Mesothelial cell of epicardium (in vitro differentiated cells): Measurements from ENCODE around the gene TMTC1. TPM values are rescaled to one million over a fixed set of nuclear protein-coding genes. Genes with fewer than 3 reads are reported as not detected.
"Not testable (repeated sequence)": the region's sequence is repeated elsewhere in the genome, so short reads cannot be mapped to it uniquely, and the experiment has no call there.

Experiments used
- DNase-seq, 2 experiments: peaks; one replicate each; pipeline ENCODE4 v3.0.0; 2021; ENCODE audit warnings: low spot score in 2 of 2; ENCODE audit not compliant: unreplicated experiment in 2 of 2
- H3K27ac Mint-ChIP-seq: 2 replicates; pipeline ENCODE4 v1.8.0; 2021; ENCODE audit warnings: mixed read lengths
- H3K27me3 Mint-ChIP-seq: 2 replicates; pipeline ENCODE4 v1.8.0; 2021; ENCODE audit warnings: low read depth, mixed read lengths
- H3K36me3 Mint-ChIP-seq: 2 replicates; pipeline ENCODE4 v1.8.0; 2021; ENCODE audit warnings: mixed read lengths
- H3K4me1 Mint-ChIP-seq: 2 replicates; pipeline ENCODE4 v1.8.0; 2021; ENCODE audit warnings: mixed read lengths
- H3K4me3 Mint-ChIP-seq: 2 replicates; pipeline ENCODE4 v1.8.0; 2021; ENCODE audit warnings: mild to moderate bottlenecking, moderate library complexity, mixed read lengths
- H3K9me3 Mint-ChIP-seq: 2 replicates; pipeline ENCODE4 v1.8.0; 2021; ENCODE audit warnings: mixed read lengths
- CTCF ChIP-seq: fragments of 200-600 bp; sonication (generic); IDR thresholded peaks from one replicate; pipeline ENCODE4 v1.5.0; 2021; ENCODE audit warnings: antibody characterized with exemption; ENCODE audit not compliant: unreplicated experiment
- total RNA-seq: library from RNA; stranded (reverse); gene quantifications from 3 replicates; pipeline ENCODE4 v1.2.1, GENCODE V29; 2021

TMTC1 gene
- total RNA-seq, 1 donor from 2014 or later, result 1.0 TPM

DNA sequence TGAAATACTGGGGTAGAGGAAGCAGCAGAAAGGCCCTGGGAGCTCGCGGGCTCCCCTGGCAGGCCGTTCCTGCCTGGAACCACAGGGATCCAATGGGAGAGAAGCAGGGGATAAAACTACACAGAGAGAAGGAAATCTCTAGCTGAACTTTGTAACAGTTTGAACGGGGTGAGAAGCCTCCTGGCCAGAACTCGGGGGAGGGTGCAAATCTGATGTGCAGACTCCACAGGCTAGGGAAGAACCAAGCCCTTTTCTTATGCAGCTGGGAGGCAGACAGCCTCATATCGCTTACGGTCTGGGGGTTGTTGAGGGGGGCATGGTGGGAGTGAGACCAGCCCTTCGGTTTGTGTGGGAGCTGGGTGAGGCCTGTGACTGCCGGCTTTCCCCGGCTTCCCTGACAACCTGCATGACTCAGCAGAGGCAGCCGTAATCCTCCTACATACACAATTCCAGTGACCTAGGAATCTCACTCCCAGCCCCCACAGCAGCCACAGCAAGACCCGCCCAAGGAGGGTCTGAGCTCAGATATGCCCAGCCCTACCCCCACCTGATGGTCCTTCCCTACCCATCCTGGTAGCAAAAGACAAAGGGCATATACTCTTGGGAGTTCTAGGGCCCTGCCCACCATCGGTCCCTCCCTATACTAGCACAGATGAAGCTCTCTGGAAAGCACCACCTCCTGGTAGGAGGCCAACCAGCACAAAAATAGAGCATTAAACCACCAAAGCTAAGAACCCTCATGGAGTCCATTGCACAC is 143.0 kb downstream of the TMTC1 start:
- Mint-ChIP-seq H3K27ac (peak overlapping the region; percentile 94), H3K9me3 (peaks cover 23% of the 10 kb centered on the region), H3K4me1 (peaks cover 23% of the 10 kb centered on the region), H3K36me3 (no peaks in the 10 kb centered on the region), H3K27me3 (no peaks in the 10 kb centered on the region), H3K4me3 (peak overlapping the region; percentile 26)
- DNase-seq, result peak in 1 of 2 experiments; percentile 48
- no peak for TF ChIP-seq CTCF

- TF ChIP-seq CTCF, result no peak
- Mint-ChIP-seq H3K4me1 (peaks cover 24% of the 10 kb centered on the region), H3K27me3 (no peaks in the 10 kb centered on the region), H3K36me3 (no peaks in the 10 kb centered on the region), H3K27ac (peak overlapping the region; percentile 94), H3K9me3 (peaks cover 23% of the 10 kb centered on the region), H3K4me3 (peak overlapping the region; percentile 26)
- DNase-seq, result no peak
Observed at GRCh38 chr12:29639893-29640495, 143.7 kb downstream of the TMTC1 start.

DNA sequence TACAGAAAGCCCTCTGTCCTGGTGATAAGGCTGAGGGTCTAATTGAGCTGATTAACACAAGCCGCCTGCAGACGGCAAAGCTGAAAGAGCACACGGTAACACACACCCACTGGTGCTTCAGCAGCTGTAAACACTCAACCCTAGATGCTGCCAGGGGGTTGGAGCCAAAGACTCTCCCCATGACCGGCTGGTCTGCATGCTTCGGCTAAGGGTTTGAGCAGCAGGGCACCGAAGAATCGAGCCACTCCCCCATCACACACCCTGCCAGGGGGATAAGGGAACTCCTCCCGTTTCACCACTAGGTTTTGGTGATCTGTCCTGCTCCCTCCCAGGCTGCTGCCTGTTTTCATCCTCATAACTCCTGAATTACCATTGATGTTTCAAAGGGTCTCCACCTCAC is 145.2 kb downstream of the TMTC1 start:
- no peaks in the 10 kb centered on the region for H3K27me3 Mint-ChIP-seq
- no peak overlapping the region for H3K27ac Mint-ChIP-seq
- no peaks in the 10 kb centered on the region for H3K36me3 Mint-ChIP-seq
- no peak for TF ChIP-seq CTCF
- no peak for DNase-seq
- H3K4me1 Mint-ChIP-seq, result peaks cover 39% of the 10 kb centered on the region
- peaks cover 23% of the 10 kb centered on the region for H3K9me3 Mint-ChIP-seq
- no peak overlapping the region for H3K4me3 Mint-ChIP-seq

GRCh38 chr12:29634057-29634456 is 149.7 kb downstream of the TMTC1 start:
- H3K27me3 Mint-ChIP-seq, result peaks cover 2% of the 10 kb centered on the region
- H3K27ac Mint-ChIP-seq, result peak overlapping the region; percentile 85
- TF ChIP-seq CTCF, result no peak
- H3K36me3 Mint-ChIP-seq, result peaks cover 10% of the 10 kb centered on the region
- H3K4me3 Mint-ChIP-seq, result no peak overlapping the region
- peaks cover 15% of the 10 kb centered on the region for H3K9me3 Mint-ChIP-seq
- no peak for DNase-seq
- H3K4me1 Mint-ChIP-seq, result peaks cover 27% of the 10 kb centered on the region

- Mint-ChIP-seq H3K4me1 (peaks cover 26% of the 10 kb centered on the region), H3K36me3 (peaks cover 15% of the 10 kb centered on the region)
- not testable (repeated sequence) for H3K27me3 Mint-ChIP-seq
Observed at GRCh38 chr12:29630164-29630563, 153.6 kb downstream of the TMTC1 start.

DNA sequence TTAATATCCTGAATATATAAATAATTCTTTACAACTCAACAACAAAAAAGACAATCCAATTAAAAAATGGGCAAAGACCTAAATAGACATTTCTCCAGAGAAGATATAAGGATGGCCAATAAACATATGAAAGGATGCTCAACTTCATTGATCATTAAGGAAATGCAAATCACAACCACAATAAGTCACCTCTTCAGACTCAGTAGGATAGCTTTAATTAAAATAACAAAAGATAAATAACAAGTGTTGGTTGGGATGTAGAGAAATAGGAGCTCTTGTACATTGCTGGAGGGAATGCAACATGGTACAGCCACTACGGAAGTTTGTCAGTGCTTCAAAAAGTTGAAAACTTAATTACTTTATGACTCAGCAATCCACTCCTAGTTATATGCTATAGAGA is 156.5 kb downstream of the TMTC1 start:
- DNase-seq, result no peak
- Mint-ChIP-seq H3K4me1 (peaks cover 11% of the 10 kb centered on the region), H3K27ac (no peak overlapping the region), H3K4me3 (no peak overlapping the region), H3K36me3 (peaks cover 15% of the 10 kb centered on the region), H3K9me3 (peaks cover 24% of the 10 kb centered on the region), H3K27me3 (peaks cover 2% of the 10 kb centered on the region)
- no peak for TF ChIP-seq CTCF

More at GRCh38 chr12:29630164-29630563, 153.6 kb downstream of the TMTC1 start:
- H3K4me3 Mint-ChIP-seq, DNase-seq, H3K27ac Mint-ChIP-seq: not testable (repeated sequence)
- H3K9me3 Mint-ChIP-seq, result peaks cover 24% of the 10 kb centered on the region
